Tibial nerve (tissue), 4 donors: Measurements from ENCODE around the gene SLC9A9.

ENCODE experiments used
- CTCF ChIP-seq, 5 experiments: fragments of 200-600 bp in 3 of 5; fragments of 450-650 bp in 2 of 5; sonication (generic) in 3 of 5; IDR thresholded peaks; one replicate each; pipeline ENCODE4 v1.5.1; 2016 to 2019; ENCODE audit warnings: antibody characterized with exemption in 5 of 5, mild to moderate bottlenecking in 3 of 5, moderate library complexity in 2 of 5
- EP300 ChIP-seq, 2 donors: sonication (generic); formaldehyde crosslinking; IDR thresholded peaks; one replicate each; pipeline ENCODE4 v1.6.1; 2017; ENCODE audit warnings: antibody characterized with exemption in 2 of 2, mild to moderate bottlenecking in 1 of 2
- POLR2A ChIP-seq, 2 donors: fragments of 450-650 bp; IDR thresholded peaks; one replicate each; pipeline ENCODE4 v1.6.1; 2017; ENCODE audit warnings: antibody characterized with exemption in 2 of 2, mild to moderate bottlenecking in 2 of 2, moderate library complexity in 2 of 2

GRCh38 chr3:143574933-143575332 is 273.3 kb downstream of the SLC9A9 start:
- TF ChIP-seq EP300 (IDR thresholded peaks at IDR 0.05), result no peak
- TF ChIP-seq CTCF (IDR thresholded peaks at IDR 0.05), result no peak
- TF ChIP-seq POLR2A (IDR thresholded peaks at IDR 0.05), result no peak
